Neuronal stem cell (in vitro differentiated cells): ENCODE results near the gene NCEH1.
A peak's percentile ranks its signal among the peaks of the same experiment; 100 is the strongest.

ENCODE experiments used
- DNase-seq: peaks from one replicate; pipeline ENCODE4 v3.0.0-alpha.2; 2013; ENCODE audit warnings: low spot score
- H2AFZ ChIP-seq: one replicate; pipeline ENCODE4 v1.6.1; 2013; ENCODE audit warnings: mild to moderate bottlenecking, low read length, inconsistent platforms
- H2AK5ac ChIP-seq: 2 replicates; pipeline ENCODE4 v1.6.1; 2013; ENCODE audit warnings: low read depth, mild to moderate bottlenecking, inconsistent platforms, low read length, moderate library complexity, mixed read lengths
- H2BK120ac ChIP-seq: 2 replicates; pipeline ENCODE4 v1.6.1; 2013; ENCODE audit warnings: low read depth, mild to moderate bottlenecking, inconsistent platforms, low read length, moderate library complexity, mixed read lengths
- H2BK12ac ChIP-seq: one replicate; pipeline ENCODE4 v1.6.1; 2013; ENCODE audit warnings: low read length, inconsistent platforms
- H2BK15ac ChIP-seq: 2 replicates; pipeline ENCODE4 v1.6.1; 2013; ENCODE audit warnings: mild to moderate bottlenecking, low read length, inconsistent platforms, mixed read lengths
- H2BK5ac ChIP-seq: one replicate; pipeline ENCODE4 v1.6.1; 2013; ENCODE audit warnings: inconsistent platforms, mild to moderate bottlenecking, low read length, moderate library complexity
- H3K14ac ChIP-seq: one replicate; pipeline ENCODE4 v1.6.1; 2013; ENCODE audit warnings: low read length, inconsistent platforms
- H3K18ac ChIP-seq: 2 replicates; pipeline ENCODE4 v1.6.1; 2013; ENCODE audit warnings: low read length, inconsistent platforms
- H3K23ac ChIP-seq: 2 replicates; pipeline ENCODE4 v1.6.1; 2013; ENCODE audit warnings: low read depth, mild to moderate bottlenecking, mixed read lengths, low read length, inconsistent platforms; ENCODE audit not compliant: poor library complexity
- H3K27ac ChIP-seq: replicated peaks from 3 replicates; pipeline ENCODE4 v1.5.1; 2013; ENCODE audit warnings: low read length, inconsistent platforms
- H3K27me3 ChIP-seq, 3 experiments: 2 replicates each; pipeline ENCODE4 v1.6.1; 2013; ENCODE audit warnings: low read length in 3 of 3, mild to moderate bottlenecking in 2 of 3, inconsistent platforms in 1 of 3, low read depth in 1 of 3, mixed read lengths in 1 of 3, moderate library complexity in 1 of 3; ENCODE audit not compliant: control insufficient read depth in 3 of 3, insufficient read depth in 3 of 3
- H3K36me3 ChIP-seq, 2 donors: replicated peaks in 1 of 2; 2 replicates each; pipeline ENCODE4 v1.6.1; 2013; ENCODE audit warnings: low read length in 2 of 2; ENCODE audit not compliant: control insufficient read depth in 2 of 2, insufficient read depth in 2 of 2
- H3K4ac ChIP-seq: 2 replicates; pipeline ENCODE4 v1.6.1; 2013; ENCODE audit warnings: inconsistent platforms, mild to moderate bottlenecking, low read length, moderate library complexity
- H3K4me1 ChIP-seq, 2 donors: 1 replicate in 1 of 2; 2 replicates in 1 of 2; pipeline ENCODE4 v1.6.1; 2013; ENCODE audit warnings: low read length in 2 of 2, low read depth in 1 of 2; ENCODE audit not compliant: control insufficient read depth in 2 of 2, insufficient read depth in 1 of 2
- H3K4me2 ChIP-seq: one replicate; pipeline ENCODE4 v1.6.1; 2013; ENCODE audit warnings: mild to moderate bottlenecking, low read length, inconsistent platforms; ENCODE audit not compliant: insufficient read depth, poor library complexity, severe bottlenecking
- H3K4me3 ChIP-seq, 2 donors: 2 replicates each; pipeline ENCODE4 v1.5.1; 2013; ENCODE audit warnings: low read length in 2 of 2, mild to moderate bottlenecking in 2 of 2, inconsistent platforms in 1 of 2, moderate library complexity in 1 of 2
- H3K79me1 ChIP-seq: one replicate; pipeline ENCODE4 v1.6.1; 2013; ENCODE audit warnings: low read depth, mild to moderate bottlenecking, inconsistent platforms, low read length, moderate library complexity
- H3K9ac ChIP-seq: one replicate; pipeline ENCODE4 v1.6.1; 2013; ENCODE audit warnings: mild to moderate bottlenecking, low read depth, low read length, inconsistent platforms; ENCODE audit not compliant: poor library complexity
- H3K9me3 ChIP-seq, 2 donors: replicated peaks in 1 of 2; 2 replicates each; pipeline versions ENCODE3 to v1.6.1; 2013; ENCODE audit warnings: low read length in 2 of 2, mild to moderate bottlenecking in 2 of 2, inconsistent platforms in 1 of 2, low read depth in 1 of 2, mixed read lengths in 1 of 2, moderate library complexity in 1 of 2; ENCODE audit not compliant: control insufficient read depth in 2 of 2, insufficient read depth in 1 of 2
- H4K8ac ChIP-seq: one replicate; pipeline ENCODE4 v1.6.1; 2013; ENCODE audit warnings: low read depth, mild to moderate bottlenecking, inconsistent platforms, low read length, moderate library complexity
- H4K91ac ChIP-seq: one replicate; pipeline ENCODE4 v1.6.1; 2013; ENCODE audit warnings: low read length, low read depth, mild to moderate bottlenecking, inconsistent platforms; ENCODE audit not compliant: poor library complexity
- WGBS, 2 donors: extraction: QIAGEN DNeasy Blood & Tissue Kit; methylation state at CpG; one replicate each; pipeline ENCODE4 v1.1.7; 2013; ENCODE audit warnings: missing lambda C conversion rate in 2 of 2, mixed read lengths in 1 of 2; ENCODE audit not compliant: insufficient read length in 2 of 2, insufficient replicate concordance in 1 of 2; ENCODE audit errors: extremely low coverage in 2 of 2; 5-methylcytosine and 5-hydroxymethylcytosine counted together

NCEH1 gene

DNA sequence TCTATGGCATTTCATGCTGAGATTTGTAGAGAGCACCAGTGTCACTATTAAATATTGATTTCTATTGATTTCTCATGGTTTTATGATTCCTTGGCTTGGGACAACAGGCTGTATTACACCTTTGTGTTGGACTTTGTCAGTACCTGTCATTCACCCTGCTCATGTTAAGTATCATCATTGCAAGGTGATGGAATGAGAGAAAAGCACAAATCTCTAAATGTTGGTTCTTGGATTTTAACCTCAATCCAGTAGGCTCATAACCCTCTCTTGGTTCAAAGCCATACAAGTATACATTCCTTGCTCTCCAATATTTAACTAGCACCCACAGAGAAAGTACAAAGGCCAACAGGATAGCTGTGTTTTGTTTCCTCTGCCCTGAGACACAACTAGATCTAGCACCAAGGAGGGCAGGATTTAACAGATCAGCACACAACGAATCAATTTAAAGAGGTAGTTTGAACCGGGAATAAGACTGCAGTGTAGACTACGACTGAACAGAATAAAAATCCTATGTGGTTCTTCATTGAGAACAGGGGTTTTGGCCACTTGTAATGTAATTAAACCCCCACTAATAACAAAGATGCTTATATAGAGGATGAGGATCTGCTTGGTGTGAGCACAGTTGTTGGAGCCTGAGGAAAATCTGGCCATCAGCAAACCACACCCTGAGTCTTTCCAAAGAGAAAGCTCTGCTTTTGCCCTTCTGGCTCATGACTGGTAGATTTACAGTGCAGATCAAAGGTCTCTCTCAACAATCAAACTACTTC is 109.6 kb downstream of the NCEH1 start:
- Histone ChIP-seq H2BK12ac (no peak overlapping the region), H3K4me2 (no peak overlapping the region), H3K27me3 (peaks cover 0 to 11% (median 0%) of the 10 kb centered on the region in 3 experiments), H3K18ac (no peak overlapping the region), H3K9ac (no peak overlapping the region), H4K8ac (no peak overlapping the region), H2AFZ (no peak overlapping the region), H2BK120ac (no peak overlapping the region), H3K79me1 (no peaks in the 10 kb centered on the region), H3K27ac (no peak overlapping the region), H4K91ac (no peak overlapping the region), H2BK5ac (no peak overlapping the region), H3K36me3 (no peaks in the 10 kb centered on the region), H3K23ac (no peak overlapping the region), H3K4ac (no peak overlapping the region), H3K4me1 (peaks cover 0 to 1% of the 10 kb centered on the region in 2 donors), H2AK5ac (no peak overlapping the region), H3K14ac (no peak overlapping the region), H3K9me3 (no peaks in the 10 kb centered on the region), H3K4me3 (no peak overlapping the region), H2BK15ac (no peak overlapping the region)
- WGBS, 2 donors: no CpG with 5 or more reads among the region's 3 CpGs
- no peak for DNase-seq

DNA sequence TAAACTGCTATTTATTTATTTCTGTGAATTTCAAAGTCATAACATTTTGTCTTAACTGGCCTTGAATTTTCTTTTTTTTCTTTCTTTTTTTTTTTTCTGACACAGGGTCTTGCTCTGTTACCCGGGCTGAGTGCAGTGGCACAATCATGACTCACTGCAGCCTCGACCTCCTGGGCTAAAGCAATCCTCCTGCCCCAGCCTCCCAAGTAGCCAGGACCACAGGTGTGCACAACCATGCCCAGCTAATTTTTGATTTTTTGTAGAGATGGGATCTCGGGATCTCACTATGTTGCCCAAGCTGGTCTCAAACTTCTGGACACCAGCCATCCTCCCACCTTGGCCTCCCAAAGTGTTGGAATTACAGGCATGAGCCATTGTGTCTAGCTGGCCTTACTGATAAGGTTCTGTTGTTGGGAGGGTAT is 110.2 kb downstream of the NCEH1 start:
- Histone ChIP-seq H3K14ac (no peak overlapping the region), H4K91ac (no peak overlapping the region), H3K9me3 (no peaks in the 10 kb centered on the region), H3K79me1 (no peaks in the 10 kb centered on the region), H4K8ac (no peak overlapping the region), H3K27me3 (peaks cover 0 to 12% (median 0%) of the 10 kb centered on the region in 3 experiments), H2AK5ac (no peak overlapping the region), H2AFZ (no peak overlapping the region), H2BK12ac (no peak overlapping the region), H2BK120ac (no peak overlapping the region), H3K23ac (no peak overlapping the region), H2BK5ac (no peak overlapping the region), H2BK15ac (no peak overlapping the region), H3K4me3 (no peak overlapping the region), H3K9ac (no peak overlapping the region), H3K4ac (no peak overlapping the region), H3K18ac (no peak overlapping the region), H3K36me3 (no peaks in the 10 kb centered on the region), H3K27ac (no peak overlapping the region), H3K4me1 (no peaks in the 10 kb centered on the region), H3K4me2 (no peak overlapping the region)
- no CpG with 5 or more reads among the region's 3 CpGs for WGBS, 2 donors
- DNase-seq: no peak

DNA sequence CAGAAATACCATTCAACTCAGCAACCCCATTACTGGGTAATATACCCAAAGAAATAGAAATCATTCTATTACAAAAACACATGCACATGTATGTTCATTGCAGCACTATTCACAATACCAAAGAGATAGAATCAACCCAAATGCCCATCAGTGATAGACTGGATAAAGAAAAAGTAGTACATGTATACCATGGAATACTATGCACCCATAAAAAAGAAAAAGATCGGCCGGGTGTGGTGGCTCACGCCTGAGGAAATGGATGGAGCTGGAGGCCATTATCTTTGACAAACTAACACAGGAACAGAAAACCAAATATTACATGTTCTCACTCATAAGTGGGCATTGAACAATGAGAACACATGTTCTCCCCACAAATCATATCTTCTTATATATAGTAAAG is 112.0 kb downstream of the NCEH1 start:
- Histone ChIP-seq H4K8ac (no peak overlapping the region), H3K4me1 (no peaks in the 10 kb centered on the region), H2BK120ac (no peak overlapping the region), H2AFZ (no peak overlapping the region), H3K9me3 (no peaks in the 10 kb centered on the region), H3K79me1 (peaks cover 2% of the 10 kb centered on the region), H2AK5ac (no peak overlapping the region), H4K91ac (no peak overlapping the region), H3K36me3 (no peaks in the 10 kb centered on the region), H3K23ac (no peak overlapping the region), H3K4ac (no peak overlapping the region), H3K14ac (no peak overlapping the region), H3K27ac (no peak overlapping the region), H2BK15ac (no peak overlapping the region), H3K18ac (no peak overlapping the region), H2BK12ac (no peak overlapping the region), H3K4me3 (no peak overlapping the region), H3K27me3 (peaks cover 0 to 18% (median 0%) of the 10 kb centered on the region in 3 experiments), H3K9ac (no peak overlapping the region), H3K4me2 (no peak overlapping the region), H2BK5ac (no peak overlapping the region)
- no CpG with 5 or more reads among the region's 3 CpGs for WGBS, 2 donors
- no peak for DNase-seq

DNA sequence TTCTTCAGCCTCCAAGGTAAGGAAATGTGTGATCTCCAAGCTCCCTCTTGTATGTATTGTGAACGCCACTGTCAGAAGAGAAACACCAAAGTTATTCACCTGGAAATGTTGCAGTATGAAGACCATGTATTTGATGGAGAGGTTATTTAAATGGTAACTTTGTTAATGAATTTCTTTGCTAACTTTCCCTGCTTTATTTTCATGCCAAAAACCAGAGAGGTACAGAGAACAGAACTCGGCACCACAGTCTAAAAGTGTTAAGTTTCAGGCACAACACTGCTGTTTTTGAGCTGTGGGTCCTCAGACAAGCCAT is 114.5 kb downstream of the NCEH1 start:
- Histone ChIP-seq H2BK15ac (no peak overlapping the region), H4K91ac (no peak overlapping the region), H2AFZ (peak overlapping the region; percentile 57), H3K9ac (no peak overlapping the region), H3K79me1 (peaks cover 2% of the 10 kb centered on the region), H3K4me3 (no peak overlapping the region), H3K23ac (no peak overlapping the region), H3K4me2 (no peak overlapping the region), H3K27me3 (peaks cover 0 to 14% (median 0%) of the 10 kb centered on the region in 3 experiments), H3K27ac (no peak overlapping the region), H3K4me1 (no peaks in the 10 kb centered on the region), H3K14ac (no peak overlapping the region), H2BK5ac (no peak overlapping the region), H2BK12ac (no peak overlapping the region), H3K36me3 (no peaks in the 10 kb centered on the region), H2AK5ac (no peak overlapping the region), H4K8ac (no peak overlapping the region), H3K4ac (no peak overlapping the region), H3K18ac (no peak overlapping the region), H2BK120ac (no peak overlapping the region), H3K9me3 (peaks cover 0 to 3% of the 10 kb centered on the region in 2 donors)
- no peak for DNase-seq
- WGBS, 2 donors: no CpG with 5 or more reads among the region's 2 CpGs
